GM21515 (cell line): ENCODE measurements around the gene B3GNT7.
A peak's percentile ranks its signal among the peaks of the same experiment; 100 is the strongest.

Experiments used
- ATAC-seq: cut with Tn5 transposase; IDR thresholded peaks from one replicate; pipeline ENCODE4 v1.9.1; 2021; ENCODE audit not compliant: unreplicated experiment

The B3GNT7 gene

GRCh38 chr2:231383416-231384108 is 11.9 kb upstream of the B3GNT7 start:
- no peak for ATAC-seq

GRCh38 chr2:231384109-231384435 is 11.4 kb upstream of the B3GNT7 start:
- ATAC-seq: no peak

GRCh38 chr2:231384970-231385369 is 10.5 kb upstream of the B3GNT7 start:
- no peak for ATAC-seq

- ATAC-seq: no peak
Measured at GRCh38 chr2:231385429-231385828, 10.1 kb upstream of the B3GNT7 start.

- no peak for ATAC-seq
Measured at GRCh38 chr2:231386446-231386845, 9.1 kb upstream of the B3GNT7 start.

- ATAC-seq: no peak
Measured at GRCh38 chr2:231387904-231388724, 7.4 kb upstream of the B3GNT7 start.

- no peak for ATAC-seq
Measured at GRCh38 chr2:231388725-231389346, 6.7 kb upstream of the B3GNT7 start.

GRCh38 chr2:231390667-231391066 is 4.8 kb upstream of the B3GNT7 start:
- ATAC-seq: no peak

GRCh38 chr2:231391981-231392380 is 3.5 kb upstream of the B3GNT7 start:
- no peak for ATAC-seq

- ATAC-seq: no peak
Measured at GRCh38 chr2:231392431-231393148, 2.9 kb upstream of the B3GNT7 start.

- ATAC-seq: no peak
Measured at GRCh38 chr2:231393149-231394131, 2.1 kb upstream of the B3GNT7 start.

GRCh38 chr2:231394211-231395141 is 1.0 kb upstream of the B3GNT7 start:
- peak; percentile 51 for ATAC-seq

- no peak for ATAC-seq
Measured at GRCh38 chr2:231396058-231396821, 730 bp downstream of the B3GNT7 start.

GRCh38 chr2:231397011-231397927 is 1.8 kb downstream of the B3GNT7 start:
- ATAC-seq: no peak

- no peak for ATAC-seq
Measured at GRCh38 chr2:231397928-231398294, 2.4 kb downstream of the B3GNT7 start.

- ATAC-seq: no peak
Measured at GRCh38 chr2:231398585-231398984, 3.1 kb downstream of the B3GNT7 start.

GRCh38 chr2:231399046-231399852 is 3.7 kb downstream of the B3GNT7 start:
- no peak for ATAC-seq
